IMR-90 (cell line): ENCODE measurements around the gene MYH6. TPM values are rescaled to one million over a fixed set of nuclear protein-coding genes. Genes with fewer than 3 reads are reported as not detected.

ENCODE experiments used
- ATAC-seq: fragments of 200-7000 bp; cut with Tn5 transposase; 2 replicates; pipeline ENCODE4 v1.9.1; 2020; ENCODE audit warnings: low read depth, mild to moderate bottlenecking, moderate library complexity
- BruUV-seq: library from RNA; stranded (reverse); fragments of 400-500 nt; replicated peaks from 2 replicates; lab custom pipeline; 2021; lab: Mats Ljungman, UMichigan
- CTCF ChIA-PET: fragments of 300-600 bp; formaldehyde crosslinking; extraction: SDS; loops from one replicate; lab custom pipeline; 2021; ENCODE audit warnings: antibody characterized with exemption; lab: Yijun Ruan, JAX
- POLR2A ChIA-PET: fragments of 300-600 bp; sonication (Branson Sonifier 250); formaldehyde crosslinking; loops from one replicate; lab custom pipeline; 2022; ENCODE audit warnings: antibody characterized with exemption; ENCODE audit not compliant: unreplicated experiment; lab: Charles Lee
- DNase-seq: peaks from one replicate; pipeline ENCODE4 v3.0.0; 2013
- H2AFZ ChIP-seq: replicated peaks from 2 replicates; pipeline ENCODE3; 2013; ENCODE audit warnings: low read length, mild to moderate bottlenecking; ENCODE audit not compliant: poor library complexity
- H2AK5ac ChIP-seq: 2 replicates; pipeline ENCODE4 v1.6.1; 2013; ENCODE audit warnings: low read depth, low read length, inconsistent platforms
- H2AK9ac ChIP-seq: replicated peaks from 2 replicates; pipeline ENCODE3; 2013; ENCODE audit warnings: mild to moderate bottlenecking, low read depth, low read length, moderate library complexity; ENCODE audit not compliant: poor library complexity
- H2BK120ac ChIP-seq: 2 replicates; pipeline ENCODE4 v1.6.1; 2013; ENCODE audit warnings: low read depth, low read length, inconsistent platforms
- H2BK15ac ChIP-seq: 3 replicates; pipeline ENCODE4 v1.6.1; 2013; ENCODE audit warnings: low read depth, low read length, inconsistent platforms
- H2BK20ac ChIP-seq: 2 replicates; pipeline ENCODE4 v1.6.1; 2013; ENCODE audit warnings: low read depth, mild to moderate bottlenecking, inconsistent platforms, low read length, moderate library complexity
- H2BK5ac ChIP-seq: 2 replicates; pipeline ENCODE4 v1.6.1; 2013; ENCODE audit warnings: mild to moderate bottlenecking, low read depth, low read length, inconsistent platforms; ENCODE audit not compliant: poor library complexity, severe bottlenecking
- H3K14ac ChIP-seq: replicated peaks from 2 replicates; pipeline ENCODE4 v1.6.1; 2013; ENCODE audit warnings: low read depth, low read length, inconsistent platforms
- H3K18ac ChIP-seq: 2 replicates; pipeline ENCODE4 v1.6.1; 2013; ENCODE audit warnings: low read depth, low read length, control low read depth
- H3K23ac ChIP-seq: 2 replicates; pipeline ENCODE4 v1.6.1; 2013; ENCODE audit warnings: low read depth, low read length, inconsistent platforms
- H3K27ac ChIP-seq: 2 replicates; pipeline ENCODE4 v1.5.1; 2013; ENCODE audit warnings: mild to moderate bottlenecking, control low read depth, low read length; ENCODE audit not compliant: insufficient read depth
- H3K27me3 ChIP-seq: 2 replicates; pipeline ENCODE4 v1.6.1; 2013; ENCODE audit warnings: low read length; ENCODE audit not compliant: control insufficient read depth, insufficient read depth
- H3K36me3 ChIP-seq: 2 replicates; pipeline ENCODE4 v1.6.1; 2013; ENCODE audit warnings: low read length, mixed read lengths; ENCODE audit not compliant: control insufficient read depth, insufficient read depth
- H3K4ac ChIP-seq: 2 replicates; pipeline ENCODE4 v1.6.1; 2013; ENCODE audit warnings: low read depth, low read length, inconsistent platforms
- H3K4me1 ChIP-seq: 2 replicates; pipeline ENCODE4 v1.6.1; 2013; ENCODE audit warnings: low read length, mixed read lengths; ENCODE audit not compliant: control insufficient read depth, insufficient read depth
- H3K4me2 ChIP-seq: 2 replicates; pipeline ENCODE4 v1.6.1; 2013; ENCODE audit warnings: low read depth, mild to moderate bottlenecking, control low read depth, low read length, moderate library complexity
- H3K4me3 ChIP-seq: 2 replicates; pipeline ENCODE4 v1.5.1; 2013; ENCODE audit warnings: low read depth, mild to moderate bottlenecking, control low read depth, low read length, moderate library complexity; ENCODE audit not compliant: insufficient read depth
- H3K56ac ChIP-seq: 2 replicates; pipeline ENCODE4 v1.6.1; 2013; ENCODE audit warnings: low read length, inconsistent platforms; ENCODE audit not compliant: insufficient read depth; ENCODE audit errors: extremely low read depth
- H3K79me1 ChIP-seq, 2 experiments: 2 replicates each; pipeline ENCODE4 v1.6.1; 2013; ENCODE audit warnings: low read length in 2 of 2, inconsistent platforms in 1 of 2, low read depth in 1 of 2
- H3K9ac ChIP-seq: 2 replicates; pipeline ENCODE4 v1.6.1; 2013; ENCODE audit warnings: low read depth, low read length, control low read depth
- H3K9me1 ChIP-seq: 2 replicates; pipeline ENCODE4 v1.6.1; 2013; ENCODE audit warnings: low read length, inconsistent platforms; ENCODE audit not compliant: insufficient read depth
- H3K9me3 ChIP-seq: 2 replicates; pipeline ENCODE4 v1.6.1; 2013; ENCODE audit warnings: low read length; ENCODE audit not compliant: control insufficient read depth, insufficient read depth
- H4K20me1 ChIP-seq: 2 replicates; pipeline ENCODE4 v1.6.1; 2013; ENCODE audit warnings: low read length, inconsistent platforms; ENCODE audit not compliant: insufficient read depth
- H4K5ac ChIP-seq: 2 replicates; pipeline ENCODE4 v1.6.1; 2013; ENCODE audit warnings: mild to moderate bottlenecking, low read depth, low read length, control low read depth
- H4K8ac ChIP-seq, 2 experiments: 2 replicates each; pipeline ENCODE4 v1.6.1; 2013; ENCODE audit warnings: low read depth in 2 of 2, low read length in 2 of 2, control low read depth in 1 of 2, inconsistent platforms in 1 of 2
- H4K91ac ChIP-seq: 2 replicates; pipeline ENCODE4 v1.6.1; 2013; ENCODE audit warnings: low read depth, low read length, inconsistent platforms; ENCODE audit not compliant: insufficient read depth
- BHLHE40 ChIP-seq: fragments of 150-350 bp; IDR thresholded peaks from 2 replicates; pipeline ENCODE4 v1.6.1; 2016; ENCODE audit warnings: mild to moderate bottlenecking, low read depth, low read length
- FOS ChIP-seq: fragments of 150-350 bp; IDR thresholded peaks from 2 replicates; pipeline ENCODE4 v1.6.1; 2016; ENCODE audit warnings: low read depth, low read length
- MAFK ChIP-seq: IDR thresholded peaks from 2 replicates; pipeline ENCODE4 v1.6.1; 2012; ENCODE audit warnings: low read depth, low read length, improper control_type of control experiment
- MAZ ChIP-seq: IDR thresholded peaks from 2 replicates; pipeline ENCODE4 v1.6.1; 2012; ENCODE audit warnings: low read depth, mild to moderate bottlenecking, low read length, improper control_type of control experiment, moderate library complexity, borderline replicate concordance
- MXI1 ChIP-seq: IDR thresholded peaks from 2 replicates; pipeline ENCODE4 v1.6.1; 2012; ENCODE audit warnings: low read depth, mild to moderate bottlenecking, low read length, moderate library complexity, borderline replicate concordance
- NFE2L2 ChIP-seq: fragments of 150-350 bp; IDR thresholded peaks from 2 replicates; pipeline ENCODE4 v1.6.1; 2016; ENCODE audit warnings: low read depth, mild to moderate bottlenecking, low read length
- RAD21 ChIP-seq: IDR thresholded peaks from 2 replicates; pipeline ENCODE4 v1.6.1; 2012; ENCODE audit warnings: low read length, improper control_type of control experiment
- RCOR1 ChIP-seq: IDR thresholded peaks from 2 replicates; pipeline ENCODE4 v1.6.1; 2012; ENCODE audit warnings: mild to moderate bottlenecking, low read length, improper control_type of control experiment; ENCODE audit not compliant: insufficient replicate concordance
- RFX5 ChIP-seq: IDR thresholded peaks from 2 replicates; pipeline ENCODE4 v1.8.0; 2012; ENCODE audit warnings: low read depth, mild to moderate bottlenecking, low read length, moderate library complexity
- SMC3 ChIP-seq: fragments of 150-350 bp; IDR thresholded peaks from 2 replicates; pipeline ENCODE4 v1.6.1; 2016; ENCODE audit warnings: low read depth, mild to moderate bottlenecking, antibody characterized with exemption, low read length, moderate library complexity
- whole genome bisulfite sequencing, 2 experiments: methylation state at CpG; one replicate each; pipeline versions ENCODE4 v1.1.5 to v1.1.7; 2013; ENCODE audit warnings: missing lambda C conversion rate in 2 of 2; ENCODE audit not compliant: insufficient read length in 1 of 2; ENCODE audit errors: extremely low coverage in 2 of 2; 5-methylcytosine and 5-hydroxymethylcytosine counted together
- dilution Hi-C: fragments of 300-500 bp; cut with HindIII; formaldehyde crosslinking; loops from one replicate; pipeline ENCODE4 v1.14.3; 2018; ENCODE audit warnings: low sequenced_read_pairs; ENCODE audit not compliant: unreplicated experiment
- in situ Hi-C: fragments of 300-500 bp; cut with MboI; formaldehyde crosslinking; loops from 3 replicates; pipeline ENCODE4 v1.14.3; 2019; ENCODE audit warnings: low sequenced_read_pairs, inconsistent platforms, mixed read lengths
- intact Hi-C: fragments of 100-400 bp; cut with micrococcal nuclease; formaldehyde crosslinking; loops from 2 replicates; pipeline ENCODE4 v1.10.0; 2022
- polyA plus RNA-seq, 3 experiments: library from polyadenylated mRNA; depleted of rRNA; stranded (reverse); fragments of >200 nt; gene quantifications; 2 replicates each; pipeline ENCODE4 v1.2.3, GENCODE V29; 2012; ENCODE audit warnings: low replicate concordance in 1 of 3
- total RNA-seq: library from RNA; depleted of rRNA; stranded (reverse); fragments of >200 nt; gene quantifications from 2 replicates; pipeline ENCODE4 v1.2.3, GENCODE V29; 2012
- TF ChIP-seq, protein P1 (sequence below): fragments of 150-350 bp; IDR thresholded peaks from 2 replicates; pipeline ENCODE4 v1.6.1; 2016; ENCODE audit warnings: low read depth, mild to moderate bottlenecking, low read length, moderate library complexity, borderline replicate concordance
- TF ChIP-seq, protein P2 (sequence below): fragments of 150-350 bp; IDR thresholded peaks from 2 replicates; pipeline ENCODE4 v1.6.1; 2017; ENCODE audit warnings: mild to moderate bottlenecking, antibody characterized with exemption, low read length, low read depth

Gene MYH6
- total and polyA plus RNA-seq, 2 of the 4 experiments (the other 2 are of a cell fraction): not detected

DNA sequence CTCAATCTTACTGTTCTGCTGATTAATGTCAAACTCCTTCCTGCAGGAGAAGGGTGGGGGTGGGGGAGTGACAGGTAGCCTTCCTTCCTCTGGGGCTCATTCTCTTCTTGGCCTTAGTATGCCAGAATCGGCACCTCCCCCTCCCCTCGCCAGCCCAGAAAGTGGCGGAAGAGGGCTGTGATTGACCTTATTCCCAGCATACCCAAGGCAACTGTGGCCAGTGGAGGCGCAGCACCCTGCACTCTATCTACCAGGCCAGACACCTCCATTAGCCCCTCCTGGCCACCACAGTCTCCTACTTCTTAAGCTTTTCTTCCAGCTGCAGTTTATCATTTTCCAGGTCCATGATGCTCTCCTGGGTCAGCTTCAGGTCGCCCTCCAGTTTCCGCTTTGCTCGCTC is 15.5 kb downstream of the MYH6 start:
- BruUV-seq: no TSS peak
- Histone ChIP-seq H2BK5ac (no peak overlapping the region), H4K8ac (no peak overlapping the region), H4K91ac (no peak overlapping the region), H3K9ac (no peak overlapping the region), H2BK120ac (no peak overlapping the region), H3K4me1 (no peaks in the 10 kb centered on the region), H3K36me3 (no peaks in the 10 kb centered on the region), H3K27ac (no peak overlapping the region), H3K27me3 (peaks cover 23% of the 10 kb centered on the region), H2AK5ac (no peak overlapping the region), H3K79me1 (no peaks in the 10 kb centered on the region), H4K20me1 (no peaks in the 10 kb centered on the region), H3K18ac (no peak overlapping the region), H4K5ac (no peak overlapping the region), H2BK20ac (no peak overlapping the region), H3K56ac (no peak overlapping the region), H3K9me1 (no peaks in the 10 kb centered on the region), H3K9me3 (no peaks in the 10 kb centered on the region), H3K4ac (no peak overlapping the region), H3K23ac (no peak overlapping the region), H3K4me3 (no peak overlapping the region), H2BK15ac (no peak overlapping the region), H2AK9ac (no peak overlapping the region), H3K14ac (no peak overlapping the region), H2AFZ (no peak overlapping the region), H3K4me2 (no peak overlapping the region)
- POLR2A ChIA-PET: no interaction called here
- CTCF ChIA-PET: no interaction called here
- WGBS, 2 experiments: no CpG with 5 or more reads among the region's 7 CpGs
- DNase-seq (no peak), ATAC-seq (no peak)
- in situ Hi-C loops: no loop called here
- intact Hi-C loops: no loop called here
- dilution Hi-C loops: no loop called here
- no peak for TF ChIP-seq MAZ
- no peak for TF ChIP-seq RCOR1
- TF ChIP-seq, protein P1, sequence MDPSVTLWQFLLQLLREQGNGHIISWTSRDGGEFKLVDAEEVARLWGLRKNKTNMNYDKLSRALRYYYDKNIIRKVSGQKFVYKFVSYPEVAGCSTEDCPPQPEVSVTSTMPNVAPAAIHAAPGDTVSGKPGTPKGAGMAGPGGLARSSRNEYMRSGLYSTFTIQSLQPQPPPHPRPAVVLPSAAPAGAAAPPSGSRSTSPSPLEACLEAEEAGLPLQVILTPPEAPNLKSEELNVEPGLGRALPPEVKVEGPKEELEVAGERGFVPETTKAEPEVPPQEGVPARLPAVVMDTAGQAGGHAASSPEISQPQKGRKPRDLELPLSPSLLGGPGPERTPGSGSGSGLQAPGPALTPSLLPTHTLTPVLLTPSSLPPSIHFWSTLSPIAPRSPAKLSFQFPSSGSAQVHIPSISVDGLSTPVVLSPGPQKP: no peak
- no peak for TF ChIP-seq MXI1
- TF ChIP-seq, protein P2, sequence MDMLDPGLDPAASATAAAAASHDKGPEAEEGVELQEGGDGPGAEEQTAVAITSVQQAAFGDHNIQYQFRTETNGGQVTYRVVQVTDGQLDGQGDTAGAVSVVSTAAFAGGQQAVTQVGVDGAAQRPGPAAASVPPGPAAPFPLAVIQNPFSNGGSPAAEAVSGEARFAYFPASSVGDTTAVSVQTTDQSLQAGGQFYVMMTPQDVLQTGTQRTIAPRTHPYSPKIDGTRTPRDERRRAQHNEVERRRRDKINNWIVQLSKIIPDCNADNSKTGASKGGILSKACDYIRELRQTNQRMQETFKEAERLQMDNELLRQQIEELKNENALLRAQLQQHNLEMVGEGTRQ: no peak
- no peak for TF ChIP-seq NFE2L2
- no peak for TF ChIP-seq MAFK
- no peak for TF ChIP-seq RFX5
- no peak for TF ChIP-seq FOS
- TF ChIP-seq SMC3: no peak
- no peak for TF ChIP-seq RAD21
- TF ChIP-seq BHLHE40: no peak
